Renal cortical epithelial cell (primary cell): ENCODE data around the gene CWF19L2. TPM values are rescaled to one million over a fixed set of nuclear protein-coding genes. Genes with fewer than 3 reads are reported as not detected.
"Not testable (repeated sequence)": the region's sequence is repeated elsewhere in the genome, so short reads cannot be mapped to it uniquely, and the experiment has no call there.

ENCODE experiments used
- DNase-seq: peaks from one replicate; pipeline ENCODE4 v3.0.0-alpha.2; 2011; ENCODE audit warnings: low read depth
- total RNA-seq: library from RNA; depleted of rRNA; stranded (reverse); fragments of >200 nt; gene quantifications from 2 replicates; pipeline ENCODE4 v1.2.3, GENCODE V29; 2014

CWF19L2 gene
- total RNA-seq, 1 donor from 2014 or later = 19.2 TPM

GRCh38 chr11:107438148-107438547 lies 19.5 kb downstream of the CWF19L2 start:
- DNase-seq = no peak

- DNase-seq = no peak
Measured at GRCh38 chr11:107430525-107430924, 27.1 kb downstream of the CWF19L2 start.

GRCh38 chr11:107427569-107428180 lies 29.9 kb downstream of the CWF19L2 start:
- no peak for DNase-seq

GRCh38 chr11:107413352-107413751 lies 44.3 kb downstream of the CWF19L2 start:
- DNase-seq = no peak

GRCh38 chr11:107408762-107409211 lies 48.8 kb downstream of the CWF19L2 start:
- DNase-seq = peak; percentile 50

- DNase-seq = no peak
Measured at GRCh38 chr11:107405260-107405659, 52.4 kb downstream of the CWF19L2 start.

GRCh38 chr11:107401131-107401530 lies 56.5 kb downstream of the CWF19L2 start:
- not testable (repeated sequence) for DNase-seq

- DNase-seq = peak; percentile 38
Measured at GRCh38 chr11:107397357-107397756, 60.3 kb downstream of the CWF19L2 start.

- no peak for DNase-seq
Measured at GRCh38 chr11:107392611-107393010, 65.0 kb downstream of the CWF19L2 start.

GRCh38 chr11:107390701-107391100 lies 66.9 kb downstream of the CWF19L2 start:
- not testable (repeated sequence) for DNase-seq

- DNase-seq = no peak
Measured at GRCh38 chr11:107387666-107388065, 70.0 kb downstream of the CWF19L2 start.

GRCh38 chr11:107385361-107385981 lies 72.2 kb downstream of the CWF19L2 start:
- peak; percentile 82 for DNase-seq

- DNase-seq = no peak
Measured at GRCh38 chr11:107384144-107384852, 73.3 kb downstream of the CWF19L2 start.

- DNase-seq = no peak
Measured at GRCh38 chr11:107372439-107372838, 85.2 kb downstream of the CWF19L2 start.

- peak; percentile 92 for DNase-seq
Measured at GRCh38 chr11:107370390-107370789, 87.2 kb downstream of the CWF19L2 start.

- DNase-seq = peak; percentile 2
Measured at GRCh38 chr11:107359701-107360100, 97.9 kb downstream of the CWF19L2 start.

- DNase-seq = no peak
Measured at GRCh38 chr11:107357877-107358276, 99.7 kb downstream of the CWF19L2 start.

GRCh38 chr11:107354780-107355179 lies 102.8 kb downstream of the CWF19L2 start:
- no peak for DNase-seq

GRCh38 chr11:107337917-107338316 lies 119.7 kb downstream of the CWF19L2 start:
- no peak for DNase-seq

GRCh38 chr11:107331728-107332127 lies 125.9 kb downstream of the CWF19L2 start:
- DNase-seq = no peak

GRCh38 chr11:107329164-107329563 lies 128.5 kb downstream of the CWF19L2 start:
- DNase-seq = no peak

GRCh38 chr11:107316426-107316825 lies 141.2 kb downstream of the CWF19L2 start:
- DNase-seq = no peak

- no peak for DNase-seq
Measured at GRCh38 chr11:107307991-107308390, 149.6 kb downstream of the CWF19L2 start.
